IMR-90 (cell line): ENCODE results near the gene ARHGEF10L. TPM values are rescaled to one million over a fixed set of nuclear protein-coding genes. Genes with fewer than 3 reads are reported as not detected.

Experiments used
- ATAC-seq: fragments of 200-7000 bp; cut with Tn5 transposase; 2 replicates; pipeline ENCODE4 v1.9.1; 2020; ENCODE audit warnings: low read depth, mild to moderate bottlenecking, moderate library complexity
- BruUV-seq: library from RNA; stranded (reverse); fragments of 400-500 nt; replicated peaks from 2 replicates; lab custom pipeline; 2021; lab: Mats Ljungman, UMichigan
- CTCF ChIA-PET: fragments of 300-600 bp; formaldehyde crosslinking; extraction: SDS; loops from one replicate; lab custom pipeline; 2021; ENCODE audit warnings: antibody characterized with exemption; lab: Yijun Ruan, JAX
- POLR2A ChIA-PET: fragments of 300-600 bp; sonication (Branson Sonifier 250); formaldehyde crosslinking; loops from one replicate; lab custom pipeline; 2022; ENCODE audit warnings: antibody characterized with exemption; ENCODE audit not compliant: unreplicated experiment; lab: Charles Lee
- DNase-seq: peaks from one replicate; pipeline ENCODE4 v3.0.0; 2013
- H2AFZ ChIP-seq: replicated peaks from 2 replicates; pipeline ENCODE3; 2013; ENCODE audit warnings: low read length, mild to moderate bottlenecking; ENCODE audit not compliant: poor library complexity
- H2AK5ac ChIP-seq: 2 replicates; pipeline ENCODE4 v1.6.1; 2013; ENCODE audit warnings: low read depth, low read length, inconsistent platforms
- H2AK9ac ChIP-seq: replicated peaks from 2 replicates; pipeline ENCODE3; 2013; ENCODE audit warnings: mild to moderate bottlenecking, low read depth, low read length, moderate library complexity; ENCODE audit not compliant: poor library complexity
- H2BK120ac ChIP-seq: 2 replicates; pipeline ENCODE4 v1.6.1; 2013; ENCODE audit warnings: low read depth, low read length, inconsistent platforms
- H2BK15ac ChIP-seq: 3 replicates; pipeline ENCODE4 v1.6.1; 2013; ENCODE audit warnings: low read depth, low read length, inconsistent platforms
- H2BK20ac ChIP-seq: 2 replicates; pipeline ENCODE4 v1.6.1; 2013; ENCODE audit warnings: low read depth, mild to moderate bottlenecking, inconsistent platforms, low read length, moderate library complexity
- H2BK5ac ChIP-seq: 2 replicates; pipeline ENCODE4 v1.6.1; 2013; ENCODE audit warnings: mild to moderate bottlenecking, low read depth, low read length, inconsistent platforms; ENCODE audit not compliant: poor library complexity, severe bottlenecking
- H3K14ac ChIP-seq: replicated peaks from 2 replicates; pipeline ENCODE4 v1.6.1; 2013; ENCODE audit warnings: low read depth, low read length, inconsistent platforms
- H3K18ac ChIP-seq: 2 replicates; pipeline ENCODE4 v1.6.1; 2013; ENCODE audit warnings: low read depth, low read length, control low read depth
- H3K23ac ChIP-seq: 2 replicates; pipeline ENCODE4 v1.6.1; 2013; ENCODE audit warnings: low read depth, low read length, inconsistent platforms
- H3K27ac ChIP-seq: 2 replicates; pipeline ENCODE4 v1.5.1; 2013; ENCODE audit warnings: mild to moderate bottlenecking, control low read depth, low read length; ENCODE audit not compliant: insufficient read depth
- H3K27me3 ChIP-seq: 2 replicates; pipeline ENCODE4 v1.6.1; 2013; ENCODE audit warnings: low read length; ENCODE audit not compliant: control insufficient read depth, insufficient read depth
- H3K36me3 ChIP-seq: 2 replicates; pipeline ENCODE4 v1.6.1; 2013; ENCODE audit warnings: low read length, mixed read lengths; ENCODE audit not compliant: control insufficient read depth, insufficient read depth
- H3K4ac ChIP-seq: 2 replicates; pipeline ENCODE4 v1.6.1; 2013; ENCODE audit warnings: low read depth, low read length, inconsistent platforms
- H3K4me1 ChIP-seq: 2 replicates; pipeline ENCODE4 v1.6.1; 2013; ENCODE audit warnings: low read length, mixed read lengths; ENCODE audit not compliant: control insufficient read depth, insufficient read depth
- H3K4me2 ChIP-seq: 2 replicates; pipeline ENCODE4 v1.6.1; 2013; ENCODE audit warnings: low read depth, mild to moderate bottlenecking, control low read depth, low read length, moderate library complexity
- H3K4me3 ChIP-seq: 2 replicates; pipeline ENCODE4 v1.5.1; 2013; ENCODE audit warnings: low read depth, mild to moderate bottlenecking, control low read depth, low read length, moderate library complexity; ENCODE audit not compliant: insufficient read depth
- H3K56ac ChIP-seq: 2 replicates; pipeline ENCODE4 v1.6.1; 2013; ENCODE audit warnings: low read length, inconsistent platforms; ENCODE audit not compliant: insufficient read depth; ENCODE audit errors: extremely low read depth
- H3K79me1 ChIP-seq, 2 experiments: 2 replicates each; pipeline ENCODE4 v1.6.1; 2013; ENCODE audit warnings: low read length in 2 of 2, inconsistent platforms in 1 of 2, low read depth in 1 of 2
- H3K9ac ChIP-seq: 2 replicates; pipeline ENCODE4 v1.6.1; 2013; ENCODE audit warnings: low read depth, low read length, control low read depth
- H3K9me1 ChIP-seq: 2 replicates; pipeline ENCODE4 v1.6.1; 2013; ENCODE audit warnings: low read length, inconsistent platforms; ENCODE audit not compliant: insufficient read depth
- H3K9me3 ChIP-seq: 2 replicates; pipeline ENCODE4 v1.6.1; 2013; ENCODE audit warnings: low read length; ENCODE audit not compliant: control insufficient read depth, insufficient read depth
- H4K20me1 ChIP-seq: 2 replicates; pipeline ENCODE4 v1.6.1; 2013; ENCODE audit warnings: low read length, inconsistent platforms; ENCODE audit not compliant: insufficient read depth
- H4K5ac ChIP-seq: 2 replicates; pipeline ENCODE4 v1.6.1; 2013; ENCODE audit warnings: mild to moderate bottlenecking, low read depth, low read length, control low read depth
- H4K8ac ChIP-seq, 2 experiments: 2 replicates each; pipeline ENCODE4 v1.6.1; 2013; ENCODE audit warnings: low read depth in 2 of 2, low read length in 2 of 2, control low read depth in 1 of 2, inconsistent platforms in 1 of 2
- H4K91ac ChIP-seq: 2 replicates; pipeline ENCODE4 v1.6.1; 2013; ENCODE audit warnings: low read depth, low read length, inconsistent platforms; ENCODE audit not compliant: insufficient read depth
- MAFK ChIP-seq: IDR thresholded peaks from 2 replicates; pipeline ENCODE4 v1.6.1; 2012; ENCODE audit warnings: low read depth, low read length, improper control_type of control experiment
- RCOR1 ChIP-seq: IDR thresholded peaks from 2 replicates; pipeline ENCODE4 v1.6.1; 2012; ENCODE audit warnings: mild to moderate bottlenecking, low read length, improper control_type of control experiment; ENCODE audit not compliant: insufficient replicate concordance
- USF2 ChIP-seq: fragments of 150-350 bp; IDR thresholded peaks from 2 replicates; pipeline ENCODE4 v1.6.1; 2017; ENCODE audit warnings: mild to moderate bottlenecking, antibody characterized with exemption, low read length, low read depth
- WGBS, 2 experiments: methylation state at CpG; one replicate each; pipeline versions ENCODE4 v1.1.5 to v1.1.7; 2013; ENCODE audit warnings: missing lambda C conversion rate in 2 of 2; ENCODE audit not compliant: insufficient read length in 1 of 2; ENCODE audit errors: extremely low coverage in 2 of 2; 5-methylcytosine and 5-hydroxymethylcytosine counted together
- dilution Hi-C: fragments of 300-500 bp; cut with HindIII; formaldehyde crosslinking; loops from one replicate; pipeline ENCODE4 v1.14.3; 2018; ENCODE audit warnings: low sequenced_read_pairs; ENCODE audit not compliant: unreplicated experiment
- in situ Hi-C: fragments of 300-500 bp; cut with MboI; formaldehyde crosslinking; loops from 3 replicates; pipeline ENCODE4 v1.14.3; 2019; ENCODE audit warnings: low sequenced_read_pairs, inconsistent platforms, mixed read lengths
- intact Hi-C: fragments of 100-400 bp; cut with micrococcal nuclease; formaldehyde crosslinking; loops from 2 replicates; pipeline ENCODE4 v1.10.0; 2022
- polyA plus RNA-seq, 3 experiments: library from polyadenylated mRNA; depleted of rRNA; stranded (reverse); fragments of >200 nt; gene quantifications; 2 replicates each; pipeline ENCODE4 v1.2.3, GENCODE V29; 2012; ENCODE audit warnings: low replicate concordance in 1 of 3
- total RNA-seq: library from RNA; depleted of rRNA; stranded (reverse); fragments of >200 nt; gene quantifications from 2 replicates; pipeline ENCODE4 v1.2.3, GENCODE V29; 2012
- TF ChIP-seq, protein P1 (sequence below): fragments of 150-350 bp; IDR thresholded peaks from 2 replicates; pipeline ENCODE4 v1.6.1; 2016; ENCODE audit warnings: low read depth, mild to moderate bottlenecking, low read length, moderate library complexity, borderline replicate concordance

Gene ARHGEF10L
- total and polyA plus RNA-seq, 2 of the 4 experiments (the other 2 are of a cell fraction), result 4.8 to 12.4 TPM

DNA sequence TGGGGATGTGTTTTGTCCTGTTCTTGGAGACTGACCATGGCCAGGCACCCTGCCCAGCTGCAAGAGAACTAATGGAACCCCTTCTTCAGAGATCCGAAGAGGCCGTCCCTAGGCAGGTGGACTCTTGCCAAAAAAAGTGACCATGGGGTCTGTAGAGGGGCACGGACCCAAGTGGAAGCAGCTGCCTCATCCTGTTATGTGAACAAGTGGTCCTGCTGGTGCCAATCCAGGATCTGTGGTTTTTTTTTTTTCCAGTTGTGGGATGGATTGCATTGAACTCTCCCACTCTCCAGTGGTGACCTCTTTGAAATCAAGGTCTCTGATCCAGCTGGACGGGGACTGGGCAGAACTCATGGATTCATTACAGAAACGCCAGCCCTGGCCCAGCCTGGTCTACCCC is 71.2 kb downstream of the ARHGEF10L start:
- no peaks in the 10 kb centered on the region; the same call in 1 of the 2 replicates for H4K20me1 ChIP-seq
- H2AFZ ChIP-seq, result no peak overlapping the region
- BruUV-seq, result no TSS peak
- H2AK5ac ChIP-seq, result no peak overlapping the region
- no peak overlapping the region for H3K27ac ChIP-seq
- H4K8ac ChIP-seq, result no peak overlapping the region
- no peak overlapping the region for H4K91ac ChIP-seq
- H3K23ac ChIP-seq, result no peak overlapping the region
- CTCF ChIA-PET, result interaction anchor here (2.3 kb wide), 1 partner anchor 108 kb away, joined by 10 read pairs; no protein-coding TSS in a partner anchor
- H3K4ac ChIP-seq, result no peak overlapping the region
- no peak for TF ChIP-seq RCOR1
- TF ChIP-seq MAFK, result no peak
- TF ChIP-seq, protein P1, sequence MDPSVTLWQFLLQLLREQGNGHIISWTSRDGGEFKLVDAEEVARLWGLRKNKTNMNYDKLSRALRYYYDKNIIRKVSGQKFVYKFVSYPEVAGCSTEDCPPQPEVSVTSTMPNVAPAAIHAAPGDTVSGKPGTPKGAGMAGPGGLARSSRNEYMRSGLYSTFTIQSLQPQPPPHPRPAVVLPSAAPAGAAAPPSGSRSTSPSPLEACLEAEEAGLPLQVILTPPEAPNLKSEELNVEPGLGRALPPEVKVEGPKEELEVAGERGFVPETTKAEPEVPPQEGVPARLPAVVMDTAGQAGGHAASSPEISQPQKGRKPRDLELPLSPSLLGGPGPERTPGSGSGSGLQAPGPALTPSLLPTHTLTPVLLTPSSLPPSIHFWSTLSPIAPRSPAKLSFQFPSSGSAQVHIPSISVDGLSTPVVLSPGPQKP, result no peak
- TF ChIP-seq USF2, result no peak
- H3K4me2 ChIP-seq, result no peak overlapping the region
- H3K14ac ChIP-seq, result no peak overlapping the region
- no peak for ATAC-seq
- 93% methylated on average over 4 of the region's 5 CpGs; no CpG with 5 or more reads in 1 of the 2 experiments for WGBS, 2 experiments
- in situ Hi-C loops (no loop called here), intact Hi-C loops (no loop called here), dilution Hi-C loops (no loop called here)
- no peak overlapping the region for H2BK15ac ChIP-seq
- peaks cover 6% of the 10 kb centered on the region for H3K4me1 ChIP-seq
- H3K9me1 ChIP-seq, result no peaks in the 10 kb centered on the region
- H2BK120ac ChIP-seq, result no peak overlapping the region
- no peaks in the 10 kb centered on the region for H3K27me3 ChIP-seq
- no peaks in the 10 kb centered on the region for H3K79me1 ChIP-seq
- POLR2A ChIA-PET, result no interaction called here
- no peak overlapping the region for H2BK20ac ChIP-seq
- no peak overlapping the region for H4K5ac ChIP-seq
- H2AK9ac ChIP-seq, result no peak overlapping the region
- H3K9me3 ChIP-seq, result no peaks in the 10 kb centered on the region
- H3K56ac ChIP-seq, result no peak overlapping the region
- no peak overlapping the region for H3K9ac ChIP-seq
- H3K18ac ChIP-seq, result no peak overlapping the region
- H3K4me3 ChIP-seq, result no peak overlapping the region
- H2BK5ac ChIP-seq, result no peak overlapping the region
- no peak for DNase-seq
- peaks cover 6% of the 10 kb centered on the region; the same call in 1 of the 2 replicates for H3K36me3 ChIP-seq
